ENCODE data around the gene CXCL14. TPM values are rescaled to one million over a fixed set of nuclear protein-coding genes. Genes with fewer than 3 reads are reported as not detected.

CXCL14 gene
- total and polyA plus RNA-seq, 2 donors from 2014 or later, result 104 to 414 TPM

DNA sequence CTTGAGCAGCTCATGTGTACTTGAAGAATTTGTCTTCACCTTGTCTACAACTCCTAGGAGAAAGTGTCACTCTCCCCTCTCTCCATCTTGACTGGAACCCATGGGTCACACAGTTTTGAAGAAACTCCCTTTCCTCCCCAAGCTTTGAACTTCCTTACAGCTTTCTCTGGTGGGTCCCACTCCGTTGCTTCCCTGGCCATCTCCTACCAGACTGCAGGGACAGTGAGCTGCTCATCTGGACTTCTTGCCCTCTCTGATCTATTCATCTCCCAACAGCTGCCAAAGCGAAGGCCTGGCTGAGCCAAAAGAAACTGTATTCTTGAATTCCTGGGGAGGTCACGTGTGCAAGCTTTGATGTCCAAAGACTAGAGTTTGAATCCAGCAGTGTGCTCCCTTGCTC is 22.7 kb upstream of the CXCL14 start:
- DNase-seq, result no peak
- intact Hi-C loops (cut with DNase I), result no loop called here
- TF ChIP-seq, protein P1, sequence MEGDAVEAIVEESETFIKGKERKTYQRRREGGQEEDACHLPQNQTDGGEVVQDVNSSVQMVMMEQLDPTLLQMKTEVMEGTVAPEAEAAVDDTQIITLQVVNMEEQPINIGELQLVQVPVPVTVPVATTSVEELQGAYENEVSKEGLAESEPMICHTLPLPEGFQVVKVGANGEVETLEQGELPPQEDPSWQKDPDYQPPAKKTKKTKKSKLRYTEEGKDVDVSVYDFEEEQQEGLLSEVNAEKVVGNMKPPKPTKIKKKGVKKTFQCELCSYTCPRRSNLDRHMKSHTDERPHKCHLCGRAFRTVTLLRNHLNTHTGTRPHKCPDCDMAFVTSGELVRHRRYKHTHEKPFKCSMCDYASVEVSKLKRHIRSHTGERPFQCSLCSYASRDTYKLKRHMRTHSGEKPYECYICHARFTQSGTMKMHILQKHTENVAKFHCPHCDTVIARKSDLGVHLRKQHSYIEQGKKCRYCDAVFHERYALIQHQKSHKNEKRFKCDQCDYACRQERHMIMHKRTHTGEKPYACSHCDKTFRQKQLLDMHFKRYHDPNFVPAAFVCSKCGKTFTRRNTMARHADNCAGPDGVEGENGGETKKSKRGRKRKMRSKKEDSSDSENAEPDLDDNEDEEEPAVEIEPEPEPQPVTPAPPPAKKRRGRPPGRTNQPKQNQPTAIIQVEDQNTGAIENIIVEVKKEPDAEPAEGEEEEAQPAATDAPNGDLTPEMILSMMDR (IDR thresholded peaks at IDR 0.05; ENCODE audit: borderline replicate concordance, extremely low read depth, insufficient read depth), result no peak

GRCh38 chr5:135600971-135601381 is 22.2 kb upstream of the CXCL14 start:
- no peak for FAIRE-seq
- H3K9ac ChIP-seq (ENCODE audit: low read length in 3 of 3), result no peak overlapping the region
- no peaks in the 10 kb centered on the region for H3K9me3 ChIP-seq (ENCODE audit: control insufficient read depth in 2 of 3, insufficient read depth in 1 of 3, low read length in 3 of 3)
- H3K27ac ChIP-seq (ENCODE audit: low read depth in 2 of 2, low read length in 2 of 2), result no peak overlapping the region
- peak in 1 of 5 donors; percentile 22 for DNase-seq
- intact Hi-C loops (cut with DNase I), result no loop called here
- TF ChIP-seq, protein P1 (IDR thresholded peaks at IDR 0.05; ENCODE audit: borderline replicate concordance, extremely low read depth, insufficient read depth), result no peak
- H3K4me1 ChIP-seq (ENCODE audit: control insufficient read depth in 2 of 3, insufficient read depth in 2 of 3, low read depth in 1 of 3, low read length in 3 of 3), result peaks cover 0 to 24% (median 10%) of the 10 kb centered on the region in 3 donors
- H3K4me3 ChIP-seq (ENCODE audit: low read length in 3 of 3), result no peak overlapping the region
- H3K27me3 ChIP-seq (ENCODE audit: control insufficient read depth, insufficient read depth, low read length), result no peaks in the 10 kb centered on the region
- H3K36me3 ChIP-seq (ENCODE audit: control insufficient read depth in 2 of 3, insufficient read depth in 3 of 3, low read length in 3 of 3), result no peaks in the 10 kb centered on the region

More for the DNA sequence above, 22.7 kb upstream of the CXCL14 start:
- Histone ChIP-seq H3K36me3 (ENCODE audit: control insufficient read depth in 2 of 3, insufficient read depth in 3 of 3, low read length in 3 of 3) (no peaks in the 10 kb centered on the region), H3K27me3 (ENCODE audit: control insufficient read depth, insufficient read depth, low read length) (no peaks in the 10 kb centered on the region), H3K4me3 (ENCODE audit: low read length in 3 of 3) (no peak overlapping the region), H3K4me1 (ENCODE audit: control insufficient read depth in 2 of 3, insufficient read depth in 2 of 3, low read depth in 1 of 3, low read length in 3 of 3) (peaks cover 0 to 29% (median 10%) of the 10 kb centered on the region in 3 donors), H3K9ac (ENCODE audit: low read length in 3 of 3) (no peak overlapping the region), H3K9me3 (ENCODE audit: control insufficient read depth in 2 of 3, insufficient read depth in 1 of 3, low read length in 3 of 3) (no peaks in the 10 kb centered on the region), H3K27ac (ENCODE audit: low read depth in 2 of 2, low read length in 2 of 2) (no peak overlapping the region)
- FAIRE-seq, result no peak

DNA sequence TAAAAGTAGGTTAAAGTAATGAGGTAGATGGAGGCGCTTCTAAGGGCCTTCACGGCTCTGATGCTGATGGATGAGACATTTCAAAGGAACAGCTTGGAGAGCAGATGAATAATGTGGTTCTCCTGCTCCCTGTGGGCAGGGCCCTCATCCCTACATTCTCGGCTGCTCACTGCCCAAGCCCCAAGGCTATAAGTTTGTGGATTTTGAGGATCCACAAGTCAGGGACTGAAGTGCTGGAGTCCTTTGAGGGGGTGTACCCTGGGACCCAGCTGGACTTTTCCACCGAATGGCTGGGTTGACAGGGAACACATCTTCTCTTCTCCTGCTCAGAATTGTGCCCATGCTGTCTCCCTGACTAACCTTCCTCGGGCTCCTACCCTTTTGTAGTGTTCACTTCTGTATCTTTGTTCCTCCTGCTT is 21.4 kb upstream of the CXCL14 start:
- Histone ChIP-seq H3K27me3 (ENCODE audit: control insufficient read depth, insufficient read depth, low read length) (no peaks in the 10 kb centered on the region), H3K9me3 (ENCODE audit: control insufficient read depth in 2 of 3, insufficient read depth in 1 of 3, low read length in 3 of 3) (no peaks in the 10 kb centered on the region), H3K27ac (ENCODE audit: low read depth in 2 of 2, low read length in 2 of 2) (no peak overlapping the region), H3K36me3 (ENCODE audit: control insufficient read depth in 2 of 3, insufficient read depth in 3 of 3, low read length in 3 of 3) (no peaks in the 10 kb centered on the region), H3K4me1 (ENCODE audit: control insufficient read depth in 2 of 3, insufficient read depth in 2 of 3, low read depth in 1 of 3, low read length in 3 of 3) (peaks cover 0 to 20% (median 8%) of the 10 kb centered on the region in 3 donors), H3K4me3 (ENCODE audit: low read length in 3 of 3) (no peak overlapping the region), H3K9ac (ENCODE audit: low read length in 3 of 3) (no peak overlapping the region)
- peak in 1 of 5 donors; percentile 10 for DNase-seq
- intact Hi-C loops (cut with DNase I), result no loop called here
- TF ChIP-seq, protein P1 (IDR thresholded peaks at IDR 0.05; ENCODE audit: borderline replicate concordance, extremely low read depth, insufficient read depth), result no peak
- no peak for FAIRE-seq
